Measurements from ENCODE around the gene GUCA1C.

DNA sequence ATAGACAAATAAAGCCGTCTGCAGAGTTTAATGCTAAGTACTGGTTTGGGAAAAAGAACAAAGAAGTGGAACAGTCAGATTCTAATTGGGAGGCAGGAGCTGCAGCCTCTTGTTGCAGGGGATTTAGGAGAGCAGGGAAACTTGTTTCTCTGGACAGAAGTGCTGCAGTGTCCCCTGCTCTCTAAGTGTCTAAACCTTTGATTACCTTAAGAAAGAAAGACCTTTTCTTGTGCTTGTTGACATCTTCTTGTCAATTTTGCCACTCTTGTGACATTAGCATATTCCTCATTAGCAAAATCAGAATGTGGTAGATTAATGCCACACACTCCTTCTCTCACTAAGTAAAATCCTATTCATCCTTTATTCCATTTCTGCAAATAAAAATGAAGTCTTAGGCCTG lies 92.3 kb downstream of the GUCA1C start:
- TF ChIP-seq, protein P1, sequence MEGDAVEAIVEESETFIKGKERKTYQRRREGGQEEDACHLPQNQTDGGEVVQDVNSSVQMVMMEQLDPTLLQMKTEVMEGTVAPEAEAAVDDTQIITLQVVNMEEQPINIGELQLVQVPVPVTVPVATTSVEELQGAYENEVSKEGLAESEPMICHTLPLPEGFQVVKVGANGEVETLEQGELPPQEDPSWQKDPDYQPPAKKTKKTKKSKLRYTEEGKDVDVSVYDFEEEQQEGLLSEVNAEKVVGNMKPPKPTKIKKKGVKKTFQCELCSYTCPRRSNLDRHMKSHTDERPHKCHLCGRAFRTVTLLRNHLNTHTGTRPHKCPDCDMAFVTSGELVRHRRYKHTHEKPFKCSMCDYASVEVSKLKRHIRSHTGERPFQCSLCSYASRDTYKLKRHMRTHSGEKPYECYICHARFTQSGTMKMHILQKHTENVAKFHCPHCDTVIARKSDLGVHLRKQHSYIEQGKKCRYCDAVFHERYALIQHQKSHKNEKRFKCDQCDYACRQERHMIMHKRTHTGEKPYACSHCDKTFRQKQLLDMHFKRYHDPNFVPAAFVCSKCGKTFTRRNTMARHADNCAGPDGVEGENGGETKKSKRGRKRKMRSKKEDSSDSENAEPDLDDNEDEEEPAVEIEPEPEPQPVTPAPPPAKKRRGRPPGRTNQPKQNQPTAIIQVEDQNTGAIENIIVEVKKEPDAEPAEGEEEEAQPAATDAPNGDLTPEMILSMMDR (IDR thresholded peaks at IDR 0.05; ENCODE audit: low read length) = no peak
- TF ChIP-seq EZH2 (optimal IDR thresholded peaks at IDR 0.05; ENCODE audit: low read depth, low read length) = no peak
